Measurements from ENCODE around the gene SH3D19.

The SH3D19 gene

DNA sequence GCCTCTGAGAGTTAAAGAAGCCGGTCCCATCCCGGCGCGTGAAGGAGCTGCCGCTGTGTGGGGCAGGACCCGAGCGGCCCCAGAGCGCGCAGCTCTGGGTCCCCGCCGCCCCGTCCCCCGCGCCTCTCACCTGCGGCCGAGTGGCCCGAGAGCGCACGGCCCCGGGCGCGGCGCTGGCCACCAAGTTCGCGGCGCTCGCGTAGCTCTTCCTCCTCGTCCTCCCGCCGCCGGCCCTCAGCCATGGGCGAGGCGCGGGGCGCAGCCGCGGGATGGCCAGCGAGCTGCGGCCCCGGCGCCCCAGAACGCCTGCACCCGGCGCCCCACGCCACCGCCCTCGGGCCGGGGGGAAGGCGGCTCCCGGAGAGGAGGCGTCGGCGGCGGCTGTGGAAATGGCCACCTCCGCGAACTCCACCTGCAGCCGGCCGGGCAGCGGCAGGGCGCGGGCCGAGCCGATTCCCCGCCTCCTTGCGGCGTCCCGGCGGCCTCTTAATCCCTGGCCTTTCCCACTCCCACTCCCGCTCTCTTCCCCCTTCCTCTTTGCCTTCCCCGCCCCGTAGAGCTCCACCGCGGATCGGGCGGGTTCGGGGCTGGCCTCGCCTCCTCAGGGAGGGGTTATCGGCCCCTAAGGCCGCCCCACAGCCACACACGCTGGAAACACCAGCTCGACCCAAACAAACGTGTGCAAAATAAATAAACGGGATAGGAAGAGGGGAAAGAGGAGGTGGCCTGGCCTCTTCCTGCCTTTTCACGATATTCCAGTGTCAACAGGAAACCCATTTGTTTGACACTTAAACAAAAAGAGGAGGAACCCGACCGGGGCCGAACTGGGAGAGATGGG, at the start of gene SH3D19:
TSS of gene SH3D19 (minus strand) at position 495 of the 838 bp plus-strand sequence. CDS start at position 242, 253 bp downstream.
- intact Hi-C loops (cut with DNase I): loop anchor here (5.0 kb wide), 1 partner anchor 37 kb away; no protein-coding TSS in a partner anchor
- peak; percentile 21 to 92 (median 42) for DNase-seq

GRCh38 chr4:151362404-151363164, 37.2 kb upstream of the SH3D19 start:
- intact Hi-C loops (cut with DNase I): loop anchor here (1.0 to 10.0 kb wide), 5 partner anchors 35 to 245 kb away; partner anchors contain the start of genes PRSS48 and SH3D19
- peak; percentile 52 to 96 (median 80) for DNase-seq

- DNase-seq: no peak
- intact Hi-C loops (cut with DNase I): loop anchor here (1.0 to 10.0 kb wide), 5 partner anchors 35 to 245 kb away; partner anchors contain the start of genes PRSS48 and SH3D19
Measured at GRCh38 chr4:151361966-151362365, 36.6 kb upstream of the SH3D19 start.

GRCh38 chr4:151361126-151361525, 35.7 kb upstream of the SH3D19 start:
- intact Hi-C loops (cut with DNase I): loop anchor here (5.0 to 10.0 kb wide), 2 partner anchors 34 to 244 kb away; partner anchors contain the start of gene SH3D19
- no peak for DNase-seq

DNA sequence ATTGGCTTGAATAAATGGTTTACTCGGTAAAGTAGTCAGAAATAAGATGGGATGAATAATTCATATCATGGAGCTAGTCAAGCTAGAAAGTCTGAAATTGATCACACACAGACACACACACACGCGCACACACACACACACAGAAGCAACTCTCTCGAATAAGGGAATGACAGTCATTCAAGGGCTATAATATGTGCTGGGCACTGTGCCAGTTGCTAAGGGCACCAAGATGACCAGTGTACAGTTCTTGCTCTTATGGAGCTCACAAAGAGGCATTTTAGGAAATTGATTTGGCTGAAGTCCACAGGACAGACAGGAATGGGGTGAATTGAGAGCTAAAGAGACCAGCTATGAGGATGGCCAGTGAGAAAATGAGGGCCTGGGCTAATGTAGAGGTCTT, 34.2 kb upstream of the SH3D19 start:
- intact Hi-C loops (cut with DNase I): no loop called here
- DNase-seq: no peak

DNA sequence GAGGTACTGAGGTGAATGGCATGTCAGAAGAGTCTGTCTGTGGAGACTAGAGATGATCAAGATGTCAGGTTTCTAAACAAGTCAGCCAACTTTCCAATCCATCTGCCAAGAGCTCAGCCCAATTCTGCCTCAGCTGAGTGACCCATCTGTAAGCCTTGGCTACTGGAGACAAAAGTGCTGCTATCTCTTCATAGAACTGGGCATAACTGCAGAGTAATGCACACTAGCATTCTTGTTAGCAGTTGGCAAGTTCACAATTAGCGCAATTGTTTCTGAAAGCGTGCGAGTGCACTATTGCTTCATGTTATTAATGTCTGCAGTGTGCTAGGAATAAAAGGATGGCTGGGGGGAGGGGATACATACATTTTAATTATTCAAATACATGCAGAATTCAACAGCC, 32.9 kb upstream of the SH3D19 start:
- DNase-seq: peak in 7 of 10 donors; percentile 25 to 93 (median 47)
- intact Hi-C loops (cut with DNase I): no loop called here

- intact Hi-C loops (cut with DNase I): no loop called here
- DNase-seq: no peak
Measured at GRCh38 chr4:151356510-151356909, 31.1 kb upstream of the SH3D19 start.

GRCh38 chr4:151355155-151355554, 29.8 kb upstream of the SH3D19 start:
- DNase-seq: no peak
- intact Hi-C loops (cut with DNase I): no loop called here

- intact Hi-C loops (cut with DNase I): no loop called here
- no peak for DNase-seq
Measured at GRCh38 chr4:151347490-151348235, 22.3 kb upstream of the SH3D19 start.

DNA sequence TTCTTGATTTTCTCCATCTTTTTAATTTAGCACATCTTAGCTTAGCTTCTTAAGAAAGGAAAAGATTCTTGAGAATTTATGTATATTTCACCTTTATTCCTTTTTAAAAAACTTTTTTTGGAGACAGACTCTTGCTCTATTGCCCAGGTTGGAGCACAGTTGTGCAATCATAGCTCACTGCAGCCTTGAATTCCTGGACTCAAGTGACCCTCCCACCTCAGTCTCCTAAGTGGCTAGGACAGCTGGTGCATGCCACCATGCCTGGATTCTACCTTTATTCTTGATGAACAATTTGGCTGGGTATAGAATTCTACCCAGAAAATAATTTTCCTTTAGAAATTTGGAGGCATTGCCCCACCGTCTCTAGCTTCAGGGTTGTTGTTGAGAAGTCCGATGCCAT, 19.5 kb upstream of the SH3D19 start:
- intact Hi-C loops (cut with DNase I): no loop called here
- no peak for DNase-seq

GRCh38 chr4:151340751-151341385, 15.5 kb upstream of the SH3D19 start:
- no peak for DNase-seq

GRCh38 chr4:151339467-151339866, 14.1 kb upstream of the SH3D19 start:
- DNase-seq: no peak
- intact Hi-C loops (cut with DNase I): no loop called here

More at GRCh38 chr4:151340751-151341385, 15.5 kb upstream of the SH3D19 start:
- intact Hi-C loops (cut with DNase I): no loop called here

DNA sequence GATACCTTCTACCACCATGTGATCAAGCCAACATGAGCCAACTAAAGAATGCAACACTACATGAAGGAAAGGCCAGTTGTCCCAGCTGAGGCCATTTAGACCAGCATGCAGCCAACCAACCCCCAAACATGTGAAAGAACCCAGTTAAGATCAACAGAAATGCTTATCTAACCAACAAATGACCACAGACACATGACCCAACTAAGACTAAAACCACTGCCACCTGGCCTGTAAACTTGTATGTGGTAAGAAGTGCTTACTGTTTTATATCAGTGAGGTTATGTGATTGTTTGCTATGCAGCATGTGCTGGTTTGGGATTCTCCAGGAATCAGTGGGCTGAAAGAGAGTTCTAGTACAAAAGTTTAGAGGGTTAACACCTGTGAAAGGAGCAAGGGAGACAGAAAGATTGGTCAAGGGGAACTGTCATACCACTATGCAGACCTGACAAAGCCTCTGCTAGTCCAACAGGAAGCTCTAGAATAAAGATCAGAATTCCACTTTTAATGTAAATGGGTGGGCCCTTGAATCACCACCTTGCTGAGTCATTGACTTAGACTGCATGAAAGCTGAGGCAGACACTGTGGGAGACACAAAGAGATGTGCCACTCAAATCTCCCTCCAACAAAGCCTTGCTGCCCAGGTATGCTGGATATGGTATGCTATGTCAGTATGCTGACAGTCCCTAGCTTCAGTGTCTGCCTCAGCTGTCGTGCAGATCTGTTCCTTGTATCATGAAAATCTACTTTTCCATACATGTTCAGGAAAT, 6.1 kb upstream of the SH3D19 start:
- DNase-seq: no peak
- intact Hi-C loops (cut with DNase I): no loop called here

- no peak for DNase-seq
- intact Hi-C loops (cut with DNase I): loop anchor here (5.0 kb wide), 1 partner anchor 33 kb away; no protein-coding TSS in a partner anchor
Measured at GRCh38 chr4:151329217-151330007, 4.0 kb upstream of the SH3D19 start.

DNA sequence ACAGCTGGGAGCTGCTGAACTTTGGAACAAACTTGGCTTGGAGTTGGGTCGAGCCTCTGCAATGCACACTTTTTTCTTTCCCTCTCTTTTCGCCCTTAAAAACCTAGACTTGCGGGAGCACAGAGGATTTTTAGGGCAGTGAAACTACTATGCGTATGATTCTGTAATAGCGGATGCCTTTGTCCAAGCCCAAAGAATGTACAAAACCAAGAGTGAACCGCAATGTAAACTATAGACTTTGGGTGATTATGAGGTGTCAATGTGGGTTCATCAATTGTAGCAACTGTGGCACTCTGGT, 493 bp upstream of the SH3D19 start:
- no peak for DNase-seq
- intact Hi-C loops (cut with DNase I): loop anchor here (5.0 kb wide), 1 partner anchor 36 kb away; no protein-coding TSS in a partner anchor

GRCh38 chr4:151324752-151325110, 674 bp downstream of the SH3D19 start:
- intact Hi-C loops (cut with DNase I): loop anchor here (5.0 kb wide), 2 partner anchors 38 to 47 kb away; partner anchors contain the start of gene PRSS48
- peak in 8 of 10 donors; percentile 13 to 80 (median 38) for DNase-seq

DNA sequence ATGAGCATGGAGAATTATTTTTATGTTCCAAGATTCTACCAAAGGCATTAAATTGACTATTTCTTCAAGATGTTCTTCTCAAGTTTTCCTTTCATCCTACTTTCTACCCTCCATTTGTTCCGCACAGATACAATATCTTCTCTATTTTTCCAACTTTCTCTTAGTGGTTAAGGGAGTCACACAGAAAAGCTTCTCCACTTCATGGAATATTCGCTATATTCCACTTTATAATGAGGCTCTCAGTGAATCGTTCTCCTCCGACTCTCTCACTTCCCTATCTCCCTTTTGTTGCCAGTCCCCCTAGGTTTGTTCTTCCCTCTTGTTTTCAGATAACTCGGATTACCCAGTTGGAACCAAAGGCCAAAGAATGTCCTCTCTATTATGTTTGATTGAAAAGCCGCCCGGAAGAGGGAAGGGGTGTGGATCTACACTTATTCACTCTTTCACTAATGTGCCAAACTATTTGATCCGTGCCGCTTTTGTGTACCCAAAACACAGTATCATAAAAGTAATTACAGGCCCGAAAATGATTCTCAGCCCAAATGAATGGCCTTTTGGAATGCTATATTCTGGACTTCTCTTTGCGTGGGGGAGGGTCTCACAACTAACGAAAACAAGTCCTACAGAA, 1.2 kb downstream of the SH3D19 start:
- peak in 1 of 10 donors; percentile 22 for DNase-seq
- intact Hi-C loops (cut with DNase I): loop anchor here (5.0 kb wide), 1 partner anchor 47 kb away; the partner anchor contains the start of gene PRSS48

DNA sequence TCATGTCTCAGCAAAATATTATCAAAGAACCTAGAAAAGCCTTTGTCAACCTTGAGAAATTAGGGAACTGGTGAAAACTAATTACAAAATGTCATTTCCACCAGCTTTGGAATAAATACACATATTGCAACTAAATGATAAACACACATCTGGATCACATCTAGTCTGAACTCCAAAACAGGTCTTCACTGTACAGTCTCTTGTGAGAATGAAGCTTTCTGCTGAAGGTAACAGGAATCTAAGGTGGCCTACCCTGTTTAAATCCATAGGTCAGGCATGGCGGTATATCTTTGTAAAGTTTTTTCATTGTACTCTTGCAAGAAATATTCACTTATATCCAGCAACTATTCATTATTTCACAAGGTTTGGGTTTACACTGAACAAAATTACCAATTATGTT, 1.7 kb downstream of the SH3D19 start:
- no peak for DNase-seq
- intact Hi-C loops (cut with DNase I): loop anchor here (5.0 kb wide), 1 partner anchor 46 kb away; the partner anchor contains the start of gene PRSS48

All from posterior cingulate gyrus (tissue), 11 donors.